GM21576 (cell line): ENCODE data around the gene COX7A2.

ENCODE experiments used
- ATAC-seq: cut with Tn5 transposase; IDR thresholded peaks from one replicate; pipeline ENCODE4 v1.9.1; 2021; ENCODE audit warnings: mild to moderate bottlenecking, moderate library complexity; ENCODE audit not compliant: unreplicated experiment

COX7A2 gene

GRCh38 chr6:75268988-75269354, 25.4 kb upstream of the COX7A2 start:
- ATAC-seq = no peak

DNA sequence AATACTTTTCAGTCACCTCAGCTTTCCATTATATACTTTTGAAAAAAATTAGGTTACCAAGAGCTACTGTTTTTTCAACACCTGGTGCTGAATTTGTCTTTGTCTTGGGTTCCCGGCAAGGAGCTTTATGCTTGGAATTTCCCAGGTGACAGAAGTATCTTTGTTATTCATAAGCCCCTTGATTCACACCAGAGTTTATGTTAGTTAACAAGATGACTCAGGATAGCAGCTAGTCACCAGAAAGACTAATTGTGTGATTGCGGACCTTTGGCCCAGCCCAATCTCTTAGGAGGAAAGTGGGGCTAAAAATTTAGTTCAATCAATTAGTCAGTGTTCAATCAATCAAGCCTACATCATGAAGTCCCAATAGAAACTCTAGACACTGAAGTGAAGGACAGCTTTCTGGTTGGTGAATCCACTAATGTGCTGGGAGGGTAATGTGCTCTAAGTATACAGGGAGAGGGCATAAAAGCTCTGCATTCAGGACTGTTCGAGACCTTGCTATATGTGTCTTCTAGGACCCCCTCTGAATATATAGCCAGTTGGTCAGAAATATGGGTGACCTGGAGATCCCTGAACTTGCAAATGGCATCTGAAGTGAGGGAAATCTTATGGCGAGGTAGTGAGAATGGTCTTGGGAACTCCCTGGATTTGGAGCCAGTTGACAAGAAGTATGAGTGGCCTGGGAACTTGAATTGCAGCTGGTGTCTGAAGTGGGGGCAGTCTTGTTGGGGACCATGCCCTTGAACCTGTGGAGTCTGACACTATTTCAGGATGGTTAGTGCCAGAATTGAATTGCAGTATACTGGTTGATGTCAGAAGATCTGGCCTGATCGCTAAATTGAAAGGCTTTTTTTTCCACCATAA, 24.8 kb upstream of the COX7A2 start:
- ATAC-seq = no peak

GRCh38 chr6:75267461-75267860, 23.9 kb upstream of the COX7A2 start:
- ATAC-seq = no peak

DNA sequence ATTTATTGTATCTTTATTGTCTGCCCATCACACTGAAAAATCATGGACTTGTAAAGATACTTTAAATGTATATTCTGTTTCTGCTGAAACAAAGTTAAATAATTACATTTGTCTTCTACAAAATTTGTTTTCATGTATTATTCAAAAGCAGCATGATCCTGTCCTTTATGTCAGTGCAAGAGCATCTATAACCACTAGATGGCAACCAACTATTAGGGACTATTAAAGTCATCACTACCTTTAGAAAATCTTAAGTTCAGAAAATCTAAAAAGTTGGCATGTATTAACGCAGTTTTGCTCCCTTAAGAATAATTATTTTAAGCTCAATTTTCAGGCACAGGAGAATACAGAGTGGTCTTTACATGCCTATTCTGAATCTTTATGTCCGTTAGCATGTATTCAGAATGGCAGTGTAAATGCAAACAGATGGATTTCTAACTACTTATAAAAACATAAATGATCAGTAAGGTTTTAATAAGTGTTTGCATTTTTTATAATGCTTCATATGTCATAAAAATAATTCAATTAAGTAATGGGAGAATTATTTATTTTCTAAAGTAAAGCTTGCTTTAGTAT, 23.2 kb upstream of the COX7A2 start:
- peak; percentile 66 for ATAC-seq

DNA sequence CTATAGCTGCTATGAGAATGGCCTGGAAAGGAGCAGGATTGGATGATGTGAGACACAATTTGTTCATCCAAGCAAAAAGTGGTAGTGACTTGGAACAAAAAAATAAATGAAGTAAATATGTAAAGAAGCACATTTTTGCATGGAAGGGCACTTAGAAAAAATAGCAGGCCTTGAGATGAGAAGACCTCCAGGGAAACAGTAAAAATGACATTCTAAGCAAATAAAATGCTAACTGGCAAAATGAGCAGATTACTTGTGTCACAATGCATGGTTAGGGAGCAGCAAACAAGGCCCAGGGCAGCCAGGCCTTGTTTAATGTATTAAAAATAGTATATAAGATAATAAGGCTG, 19.8 kb upstream of the COX7A2 start:
- ATAC-seq = no peak

DNA sequence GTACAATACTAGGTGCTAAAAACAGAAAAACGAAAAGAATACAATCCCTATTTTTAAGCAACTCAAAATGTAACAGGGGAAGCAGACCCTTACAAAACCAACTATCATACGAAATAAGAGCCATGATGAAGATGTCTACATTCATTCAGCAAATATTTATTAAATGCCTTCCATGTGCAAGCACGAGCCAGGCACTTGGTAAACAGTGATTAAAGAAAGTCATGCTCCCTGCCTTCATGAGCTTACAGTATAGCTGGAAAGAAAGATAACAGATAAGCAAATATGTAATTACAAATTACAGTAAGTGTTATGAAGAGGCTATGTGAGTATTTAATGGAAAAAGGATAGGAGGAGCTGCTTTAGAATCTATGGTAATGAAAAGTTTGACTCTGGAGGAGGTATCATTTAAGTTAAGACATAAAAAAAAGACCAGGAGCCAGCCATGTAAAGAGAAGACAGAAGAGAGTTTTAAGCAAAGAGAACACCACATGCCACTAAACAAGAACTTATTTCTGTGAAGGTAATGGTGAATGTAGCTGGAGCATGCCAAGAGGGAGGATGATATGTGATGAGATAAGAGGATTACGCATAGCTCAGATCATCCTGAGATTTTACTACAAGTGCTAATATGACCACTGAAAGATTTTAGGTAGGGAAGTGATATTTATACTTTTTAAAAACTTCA, 19.3 kb upstream of the COX7A2 start:
- ATAC-seq = no peak

DNA sequence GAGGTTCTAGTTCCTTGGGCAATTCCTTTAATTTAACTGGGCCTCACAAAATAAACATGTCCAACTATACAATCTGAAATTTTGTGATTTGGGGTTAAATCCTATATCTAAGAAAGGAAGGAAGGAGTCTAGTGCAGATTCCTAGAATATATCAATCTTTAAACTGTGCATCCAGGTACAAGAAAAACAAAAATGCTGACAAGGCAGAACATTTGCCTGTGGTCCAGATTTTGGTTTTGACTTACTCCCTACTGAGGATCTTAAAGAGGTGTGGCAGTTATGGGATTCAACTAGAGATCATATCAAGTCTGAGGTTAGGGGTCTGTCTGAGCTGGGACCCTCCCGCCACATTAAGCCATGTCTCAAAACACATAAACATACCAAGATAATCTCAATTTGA, 17.7 kb upstream of the COX7A2 start:
- ATAC-seq = no peak

- no peak for ATAC-seq
These were observed 13.9 kb upstream of the COX7A2 start for GRCh38 chr6:75257343-75258087.

- no peak for ATAC-seq
These were observed 7.0 kb upstream of the COX7A2 start for GRCh38 chr6:75250552-75250951.

DNA sequence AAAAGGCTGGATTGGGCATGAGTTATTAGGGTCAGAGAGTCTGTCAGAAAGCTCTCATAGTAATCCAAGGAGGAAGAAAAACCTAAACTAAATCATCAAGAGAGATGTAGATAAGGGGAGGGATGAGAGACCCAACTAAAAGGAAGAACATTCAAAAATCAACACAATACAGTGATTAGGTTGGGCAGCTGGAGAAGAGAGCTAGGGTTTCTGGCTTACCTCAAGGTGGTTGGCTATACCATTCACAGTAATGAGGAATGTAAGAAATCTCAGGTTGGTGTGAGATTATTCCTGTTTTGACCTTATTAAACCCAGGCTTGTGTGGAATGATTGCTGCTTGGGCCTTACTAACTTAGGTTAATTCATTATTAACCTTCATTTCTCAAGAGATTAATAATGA, 6.2 kb upstream of the COX7A2 start:
- no peak for ATAC-seq

DNA sequence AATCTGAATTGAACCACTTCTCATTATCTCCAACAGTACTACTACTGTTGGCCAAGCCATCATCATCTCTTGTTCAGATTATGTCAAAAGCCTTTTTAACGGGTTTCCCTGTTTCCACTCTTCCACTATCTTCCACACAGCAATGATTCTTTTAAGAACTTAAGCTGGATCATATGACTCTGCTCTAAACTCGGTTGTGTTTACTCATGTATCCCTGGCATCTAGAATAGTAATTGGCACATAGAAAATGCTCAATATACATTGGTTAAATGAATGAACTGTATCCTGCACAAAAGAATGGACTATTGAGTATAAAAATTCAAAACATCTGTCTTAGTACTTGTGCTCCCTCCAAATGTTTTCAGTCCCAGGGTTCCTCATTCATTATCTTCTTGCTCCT, 2.8 kb upstream of the COX7A2 start:
- ATAC-seq = no peak

DNA sequence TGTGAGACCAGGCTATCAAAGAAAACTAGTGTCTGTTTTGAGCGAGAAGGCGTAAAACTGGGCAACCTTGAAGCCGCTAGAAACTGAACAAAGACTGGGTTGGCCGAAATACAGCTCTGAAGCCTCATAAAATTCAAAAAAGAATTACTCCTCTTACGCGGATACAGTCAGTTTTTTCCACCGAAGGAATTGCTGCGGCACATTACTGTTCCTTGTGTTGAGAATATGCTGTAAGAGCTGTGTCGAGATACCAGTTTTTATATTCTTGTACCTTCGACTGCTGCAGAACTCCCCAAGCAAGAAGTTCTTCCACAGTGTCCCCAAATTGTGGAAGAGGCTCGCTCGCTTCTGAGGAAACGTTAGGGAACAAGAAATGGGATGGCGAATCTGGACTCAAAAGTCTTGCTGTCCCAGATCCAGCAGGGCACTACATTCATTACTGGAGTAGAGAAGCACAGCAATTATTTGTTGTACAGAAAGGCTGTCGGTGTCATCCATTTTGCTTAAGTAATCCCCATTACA, 523 bp upstream of the COX7A2 start:
- ATAC-seq = peak; percentile 1

GRCh38 chr6:75236630-75237029, 7.0 kb downstream of the COX7A2 start:
- no peak for ATAC-seq

GRCh38 chr6:75235271-75235670, 8.3 kb downstream of the COX7A2 start:
- no peak for ATAC-seq

DNA sequence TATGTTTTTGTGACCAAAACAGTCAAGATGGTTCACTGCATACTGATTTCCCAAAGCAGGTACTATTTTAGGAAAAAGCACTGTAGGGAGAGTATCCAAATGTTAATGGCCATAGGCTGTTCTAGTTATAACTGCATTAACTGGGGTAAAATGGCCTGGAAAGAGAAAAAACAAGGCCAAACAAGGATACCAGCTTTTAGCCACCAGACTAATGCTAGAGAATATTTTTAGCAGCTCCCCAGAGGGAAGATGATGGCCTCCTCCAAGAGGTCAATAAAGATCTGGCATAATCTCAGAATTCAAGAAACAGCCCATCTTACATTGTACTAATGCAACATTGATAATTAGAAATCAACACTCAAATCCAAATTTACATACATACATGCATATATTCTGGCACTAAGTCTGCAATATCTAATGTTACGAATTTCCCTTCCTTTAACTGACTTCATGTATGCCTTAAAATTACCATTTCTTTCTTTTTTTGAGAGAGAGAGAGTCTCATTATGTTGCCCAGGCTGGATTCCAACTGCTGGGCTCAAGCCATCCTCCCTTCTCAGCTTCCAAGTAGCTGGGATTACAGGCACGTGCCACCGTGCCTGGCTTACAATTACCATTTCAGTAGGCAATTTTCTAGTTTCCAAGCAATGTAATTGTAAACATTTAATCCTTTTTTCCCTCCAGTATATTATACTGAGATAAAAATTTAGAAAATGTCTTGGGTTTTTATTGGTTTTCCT, 9.3 kb downstream of the COX7A2 start:
- no peak for ATAC-seq

DNA sequence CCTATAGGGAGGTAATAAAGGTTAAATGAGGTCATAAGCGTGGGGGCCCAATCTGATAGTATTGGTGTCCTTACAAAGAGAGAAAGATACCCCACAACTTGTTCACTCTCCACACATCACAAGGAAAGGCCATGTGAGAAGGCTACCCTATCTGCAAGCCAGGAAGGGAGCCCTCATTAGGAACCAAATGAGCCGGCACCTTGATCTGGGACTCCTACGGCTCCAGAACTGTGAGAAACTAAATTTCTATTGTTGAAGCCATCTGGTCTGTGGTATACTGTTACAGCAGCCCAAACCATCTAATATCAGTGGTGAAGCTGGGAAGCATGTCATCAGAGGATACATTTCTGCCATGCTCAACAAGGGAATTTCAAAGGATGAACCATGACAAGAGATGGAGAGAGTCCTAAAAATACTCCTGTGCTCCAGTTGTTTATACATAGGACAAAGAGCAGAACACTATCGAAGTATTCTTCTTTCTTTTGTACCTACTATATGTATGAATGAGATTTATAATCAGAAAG, 10.4 kb downstream of the COX7A2 start:
- no peak for ATAC-seq

GRCh38 chr6:75230484-75231325, 12.9 kb downstream of the COX7A2 start:
- ATAC-seq = no peak

- no peak for ATAC-seq
These were observed 19.2 kb downstream of the COX7A2 start for GRCh38 chr6:75224303-75224926.

DNA sequence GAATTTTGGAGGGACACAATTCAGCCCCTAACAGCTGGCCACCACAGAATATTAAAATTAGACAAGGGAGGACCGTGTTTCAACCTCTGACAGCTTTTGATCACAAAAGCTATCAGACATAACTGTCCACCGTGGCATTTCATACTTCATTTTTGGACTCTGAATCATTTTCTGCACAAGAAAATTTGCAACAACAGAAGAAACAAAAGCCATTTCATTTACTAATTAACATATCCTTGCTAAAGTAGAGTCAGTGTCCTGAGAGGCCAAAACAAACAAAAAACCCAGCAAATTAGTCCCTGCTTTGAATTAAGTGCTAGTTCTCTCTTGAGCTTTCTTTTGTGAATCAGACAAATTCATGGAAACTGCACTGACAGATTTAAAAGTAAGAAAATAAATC, 20.2 kb downstream of the COX7A2 start:
- ATAC-seq = no peak
